Smooth muscle cell (in vitro differentiated cells): ENCODE results near the gene NBDY. TPM values are rescaled to one million over a fixed set of nuclear protein-coding genes. Genes with fewer than 3 reads are reported as not detected.

Experiments
- DNase-seq: peaks from one replicate; lab custom pipeline; 2025; ENCODE audit not compliant: unreplicated experiment; lab: John Stamatoyannopoulos, UW
- H2AFZ ChIP-seq: fragments of 200-600 bp; sonication (generic); 2 replicates; pipeline ENCODE4 v1.6.0; 2016; ENCODE audit warnings: antibody characterized with exemption, low read depth, mild to moderate bottlenecking
- H3F3A ChIP-seq: fragments of 200-600 bp; sonication (generic); 2 replicates; pipeline ENCODE4 v1.6.0; 2017; ENCODE audit warnings: antibody characterized with exemption, low read depth
- H3K27ac ChIP-seq: fragments of 200-600 bp; sonication (generic); 2 replicates; pipeline ENCODE4 v1.5.1; 2016; ENCODE audit warnings: low read depth, mild to moderate bottlenecking
- H3K27me3 ChIP-seq: fragments of 200-600 bp; sonication (generic); 2 replicates; pipeline ENCODE4 v1.6.1; 2016; ENCODE audit warnings: low read depth, mild to moderate bottlenecking
- H3K36me3 ChIP-seq: fragments of 200-600 bp; sonication (generic); 2 replicates; pipeline ENCODE4 v1.5.1; 2016; ENCODE audit warnings: low read depth
- H3K4me1 ChIP-seq: fragments of 200-600 bp; sonication (generic); 2 replicates; pipeline ENCODE4 v1.5.1; 2016; ENCODE audit warnings: low read depth
- H3K4me2 ChIP-seq: fragments of 200-600 bp; sonication (generic); 2 replicates; pipeline ENCODE4 v1.6.0; 2016; ENCODE audit warnings: mild to moderate bottlenecking
- H3K4me3 ChIP-seq: fragments of 200-600 bp; sonication (generic); 2 replicates; pipeline ENCODE4 v1.5.1; 2016; ENCODE audit warnings: mild to moderate bottlenecking
- H3K79me2 ChIP-seq: fragments of 200-600 bp; sonication (generic); 2 replicates; pipeline ENCODE4 v1.6.0; 2016; ENCODE audit warnings: low read depth, mild to moderate bottlenecking
- H3K9ac ChIP-seq: fragments of 200-600 bp; sonication (generic); 2 replicates; pipeline ENCODE4 v1.6.0; 2016; ENCODE audit warnings: low read depth
- H3K9me3 ChIP-seq: fragments of 200-600 bp; sonication (generic); replicated peaks from 2 replicates; pipeline ENCODE4 v1.5.1; 2016; ENCODE audit warnings: low read depth
- H4K20me1 ChIP-seq: fragments of 200-600 bp; sonication (generic); 2 replicates; pipeline ENCODE4 v1.6.0; 2016; ENCODE audit warnings: low read depth
- WGBS: methylation state at CpG from one replicate; pipeline ENCODE4 v1.1.7; 2016; ENCODE audit warnings: low lambda C conversion rate; 5-methylcytosine and 5-hydroxymethylcytosine counted together
- polyA plus RNA-seq: library from polyadenylated mRNA; unstranded; fragments of >200 nt; fragmentation: Nextera tagmentation; extraction: Ambion mirVana; gene quantifications from 2 replicates; pipeline ENCODE4 v1.2.1, GENCODE V29; 2016
- total RNA-seq: library from RNA; depleted of rRNA; stranded (reverse); fragments of >200 nt; gene quantifications from 2 replicates; pipeline ENCODE4 v1.2.3, GENCODE V29; 2014
- TF ChIP-seq, protein P1 (sequence below): fragments of 200-600 bp; sonication (generic); IDR thresholded peaks from 2 replicates; pipeline ENCODE4 v1.5.1; 2017; ENCODE audit warnings: borderline replicate concordance, mild to moderate bottlenecking, antibody characterized with exemption; ENCODE audit not compliant: insufficient read depth, poor library complexity, severe bottlenecking

NBDY gene
- total and polyA plus RNA-seq, 2 experiments from 2014 or later = 23.0 to 226 TPM

DNA sequence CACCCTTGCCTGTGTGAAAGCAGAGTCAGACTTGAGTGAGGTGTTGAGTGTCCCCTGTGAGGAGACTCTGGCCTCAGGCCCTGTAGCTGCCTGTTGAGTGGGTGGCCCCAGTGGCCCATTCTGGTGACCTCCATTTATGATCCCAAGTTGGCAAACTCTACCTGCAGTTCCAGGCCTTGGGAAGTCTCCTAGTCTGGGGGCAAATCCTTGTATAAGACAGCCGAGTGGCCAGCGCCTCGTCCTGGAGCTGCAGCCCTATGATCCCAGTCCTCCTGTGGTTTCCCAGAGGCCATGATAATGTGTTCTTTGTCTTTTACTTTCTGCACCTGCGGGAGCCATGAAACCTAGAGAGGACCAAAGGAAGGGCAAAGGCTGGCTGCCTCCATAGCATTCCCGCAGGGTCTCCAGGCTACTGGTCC is 58.7 kb downstream of the NBDY start:
- no peaks in the 10 kb centered on the region for H3F3A ChIP-seq
- WGBS = 94% methylated on average over 5 of the region's 5 CpGs
- no peak for DNase-seq
- no peak overlapping the region for H3K4me2 ChIP-seq
- no peak overlapping the region for H3K27ac ChIP-seq
- TF ChIP-seq, protein P1, sequence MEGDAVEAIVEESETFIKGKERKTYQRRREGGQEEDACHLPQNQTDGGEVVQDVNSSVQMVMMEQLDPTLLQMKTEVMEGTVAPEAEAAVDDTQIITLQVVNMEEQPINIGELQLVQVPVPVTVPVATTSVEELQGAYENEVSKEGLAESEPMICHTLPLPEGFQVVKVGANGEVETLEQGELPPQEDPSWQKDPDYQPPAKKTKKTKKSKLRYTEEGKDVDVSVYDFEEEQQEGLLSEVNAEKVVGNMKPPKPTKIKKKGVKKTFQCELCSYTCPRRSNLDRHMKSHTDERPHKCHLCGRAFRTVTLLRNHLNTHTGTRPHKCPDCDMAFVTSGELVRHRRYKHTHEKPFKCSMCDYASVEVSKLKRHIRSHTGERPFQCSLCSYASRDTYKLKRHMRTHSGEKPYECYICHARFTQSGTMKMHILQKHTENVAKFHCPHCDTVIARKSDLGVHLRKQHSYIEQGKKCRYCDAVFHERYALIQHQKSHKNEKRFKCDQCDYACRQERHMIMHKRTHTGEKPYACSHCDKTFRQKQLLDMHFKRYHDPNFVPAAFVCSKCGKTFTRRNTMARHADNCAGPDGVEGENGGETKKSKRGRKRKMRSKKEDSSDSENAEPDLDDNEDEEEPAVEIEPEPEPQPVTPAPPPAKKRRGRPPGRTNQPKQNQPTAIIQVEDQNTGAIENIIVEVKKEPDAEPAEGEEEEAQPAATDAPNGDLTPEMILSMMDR = no peak
- H3K79me2 ChIP-seq = no peaks in the 10 kb centered on the region
- H2AFZ ChIP-seq = no peak overlapping the region
- peaks cover 36% of the 10 kb centered on the region for H4K20me1 ChIP-seq
- no peak overlapping the region for H3K4me3 ChIP-seq
- no peak overlapping the region for H3K9ac ChIP-seq
- no peaks in the 10 kb centered on the region for H3K4me1 ChIP-seq
- H3K27me3 ChIP-seq = no peaks in the 10 kb centered on the region
- no peaks in the 10 kb centered on the region for H3K9me3 ChIP-seq
- no peaks in the 10 kb centered on the region for H3K36me3 ChIP-seq

- Histone ChIP-seq H3K79me2 (no peaks in the 10 kb centered on the region), H2AFZ (no peak overlapping the region), H3K4me2 (no peak overlapping the region), H3K9me3 (no peaks in the 10 kb centered on the region), H3K9ac (no peak overlapping the region), H3K27ac (no peak overlapping the region), H3K4me3 (no peak overlapping the region), H3F3A (no peaks in the 10 kb centered on the region), H3K4me1 (no peaks in the 10 kb centered on the region), H3K36me3 (no peaks in the 10 kb centered on the region), H4K20me1 (peaks cover 36% of the 10 kb centered on the region), H3K27me3 (no peaks in the 10 kb centered on the region)
- no peak for DNase-seq
- 67% methylated on average over 3 of the region's 3 CpGs for WGBS
- TF ChIP-seq, protein P1 = no peak
Observed at GRCh38 chrX:56788229-56788628, 59.2 kb downstream of the NBDY start.

DNA sequence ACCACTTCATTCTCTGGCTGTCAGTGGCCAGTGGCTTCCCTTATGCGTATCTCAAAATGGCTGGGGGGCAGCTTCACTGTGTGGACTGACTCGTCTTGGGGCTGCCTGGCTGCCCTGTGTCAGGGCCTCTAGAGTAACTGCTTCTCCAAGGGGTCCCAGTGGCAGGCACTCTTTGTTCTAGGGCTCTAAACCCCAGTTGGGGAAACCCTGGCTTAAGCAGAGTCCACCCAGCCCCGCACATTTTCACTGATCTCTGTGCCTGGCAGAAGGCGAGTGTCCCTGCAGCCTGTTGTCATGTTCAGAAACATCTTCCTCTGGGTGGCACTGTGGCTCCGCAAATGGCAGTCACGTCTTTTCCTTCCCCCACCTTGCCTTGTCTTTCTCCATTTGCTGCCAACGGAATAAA is 59.7 kb downstream of the NBDY start:
- Histone ChIP-seq H3K9me3 (no peaks in the 10 kb centered on the region), H3K79me2 (no peaks in the 10 kb centered on the region), H3K4me1 (no peaks in the 10 kb centered on the region), H3K27me3 (no peaks in the 10 kb centered on the region), H2AFZ (no peak overlapping the region), H3K4me2 (no peak overlapping the region), H3F3A (no peaks in the 10 kb centered on the region), H3K36me3 (no peaks in the 10 kb centered on the region), H3K9ac (no peak overlapping the region), H3K27ac (no peak overlapping the region), H4K20me1 (peaks cover 36% of the 10 kb centered on the region), H3K4me3 (no peak overlapping the region)
- TF ChIP-seq, protein P1 = no peak
- WGBS = 94% methylated on average over 7 of the region's 7 CpGs
- no peak for DNase-seq

GRCh38 chrX:56789518-56790070 is 60.6 kb downstream of the NBDY start:
- Histone ChIP-seq H3K79me2 (no peaks in the 10 kb centered on the region), H3K9ac (no peak overlapping the region), H3K4me2 (no peak overlapping the region), H3K4me3 (no peak overlapping the region), H4K20me1 (peaks cover 28% of the 10 kb centered on the region), H3K9me3 (no peaks in the 10 kb centered on the region), H3K27me3 (no peaks in the 10 kb centered on the region), H3F3A (no peaks in the 10 kb centered on the region), H3K27ac (no peak overlapping the region), H3K4me1 (no peaks in the 10 kb centered on the region), H3K36me3 (no peaks in the 10 kb centered on the region), H2AFZ (no peak overlapping the region)
- TF ChIP-seq, protein P1 = no peak
- WGBS = 78% methylated on average over 7 of the region's 7 CpGs
- DNase-seq = no peak
